IMR-90 (cell line): ENCODE data around the gene RARRES1. TPM values are rescaled to one million over a fixed set of nuclear protein-coding genes. Genes with fewer than 3 reads are reported as not detected.

Experiments
- ATAC-seq: fragments of 200-7000 bp; cut with Tn5 transposase; 2 replicates; pipeline ENCODE4 v1.9.1; 2020; ENCODE audit warnings: low read depth, mild to moderate bottlenecking, moderate library complexity
- BruUV-seq: library from RNA; stranded (reverse); fragments of 400-500 nt; replicated peaks from 2 replicates; lab custom pipeline; 2021; lab: Mats Ljungman, UMichigan
- CTCF ChIA-PET: fragments of 300-600 bp; formaldehyde crosslinking; extraction: SDS; loops from one replicate; lab custom pipeline; 2021; ENCODE audit warnings: antibody characterized with exemption; lab: Yijun Ruan, JAX
- POLR2A ChIA-PET: fragments of 300-600 bp; sonication (Branson Sonifier 250); formaldehyde crosslinking; loops from one replicate; lab custom pipeline; 2022; ENCODE audit warnings: antibody characterized with exemption; ENCODE audit not compliant: unreplicated experiment; lab: Charles Lee
- DNase-seq: peaks from one replicate; pipeline ENCODE4 v3.0.0; 2013
- H2AFZ ChIP-seq: replicated peaks from 2 replicates; pipeline ENCODE3; 2013; ENCODE audit warnings: low read length, mild to moderate bottlenecking; ENCODE audit not compliant: poor library complexity
- H2AK5ac ChIP-seq: 2 replicates; pipeline ENCODE4 v1.6.1; 2013; ENCODE audit warnings: low read depth, low read length, inconsistent platforms
- H2AK9ac ChIP-seq: replicated peaks from 2 replicates; pipeline ENCODE3; 2013; ENCODE audit warnings: mild to moderate bottlenecking, low read depth, low read length, moderate library complexity; ENCODE audit not compliant: poor library complexity
- H2BK120ac ChIP-seq: 2 replicates; pipeline ENCODE4 v1.6.1; 2013; ENCODE audit warnings: low read depth, low read length, inconsistent platforms
- H2BK15ac ChIP-seq: 3 replicates; pipeline ENCODE4 v1.6.1; 2013; ENCODE audit warnings: low read depth, low read length, inconsistent platforms
- H2BK20ac ChIP-seq: 2 replicates; pipeline ENCODE4 v1.6.1; 2013; ENCODE audit warnings: low read depth, mild to moderate bottlenecking, inconsistent platforms, low read length, moderate library complexity
- H2BK5ac ChIP-seq: 2 replicates; pipeline ENCODE4 v1.6.1; 2013; ENCODE audit warnings: mild to moderate bottlenecking, low read depth, low read length, inconsistent platforms; ENCODE audit not compliant: poor library complexity, severe bottlenecking
- H3K14ac ChIP-seq: replicated peaks from 2 replicates; pipeline ENCODE4 v1.6.1; 2013; ENCODE audit warnings: low read depth, low read length, inconsistent platforms
- H3K18ac ChIP-seq: 2 replicates; pipeline ENCODE4 v1.6.1; 2013; ENCODE audit warnings: low read depth, low read length, control low read depth
- H3K23ac ChIP-seq: 2 replicates; pipeline ENCODE4 v1.6.1; 2013; ENCODE audit warnings: low read depth, low read length, inconsistent platforms
- H3K27ac ChIP-seq: 2 replicates; pipeline ENCODE4 v1.5.1; 2013; ENCODE audit warnings: mild to moderate bottlenecking, control low read depth, low read length; ENCODE audit not compliant: insufficient read depth
- H3K27me3 ChIP-seq: 2 replicates; pipeline ENCODE4 v1.6.1; 2013; ENCODE audit warnings: low read length; ENCODE audit not compliant: control insufficient read depth, insufficient read depth
- H3K36me3 ChIP-seq: 2 replicates; pipeline ENCODE4 v1.6.1; 2013; ENCODE audit warnings: low read length, mixed read lengths; ENCODE audit not compliant: control insufficient read depth, insufficient read depth
- H3K4ac ChIP-seq: 2 replicates; pipeline ENCODE4 v1.6.1; 2013; ENCODE audit warnings: low read depth, low read length, inconsistent platforms
- H3K4me1 ChIP-seq: 2 replicates; pipeline ENCODE4 v1.6.1; 2013; ENCODE audit warnings: low read length, mixed read lengths; ENCODE audit not compliant: control insufficient read depth, insufficient read depth
- H3K4me2 ChIP-seq: 2 replicates; pipeline ENCODE4 v1.6.1; 2013; ENCODE audit warnings: low read depth, mild to moderate bottlenecking, control low read depth, low read length, moderate library complexity
- H3K4me3 ChIP-seq: 2 replicates; pipeline ENCODE4 v1.5.1; 2013; ENCODE audit warnings: low read depth, mild to moderate bottlenecking, control low read depth, low read length, moderate library complexity; ENCODE audit not compliant: insufficient read depth
- H3K56ac ChIP-seq: 2 replicates; pipeline ENCODE4 v1.6.1; 2013; ENCODE audit warnings: low read length, inconsistent platforms; ENCODE audit not compliant: insufficient read depth; ENCODE audit errors: extremely low read depth
- H3K79me1 ChIP-seq, 2 experiments: 2 replicates each; pipeline ENCODE4 v1.6.1; 2013; ENCODE audit warnings: low read length in 2 of 2, inconsistent platforms in 1 of 2, low read depth in 1 of 2
- H3K9ac ChIP-seq: 2 replicates; pipeline ENCODE4 v1.6.1; 2013; ENCODE audit warnings: low read depth, low read length, control low read depth
- H3K9me1 ChIP-seq: 2 replicates; pipeline ENCODE4 v1.6.1; 2013; ENCODE audit warnings: low read length, inconsistent platforms; ENCODE audit not compliant: insufficient read depth
- H3K9me3 ChIP-seq: 2 replicates; pipeline ENCODE4 v1.6.1; 2013; ENCODE audit warnings: low read length; ENCODE audit not compliant: control insufficient read depth, insufficient read depth
- H4K20me1 ChIP-seq: 2 replicates; pipeline ENCODE4 v1.6.1; 2013; ENCODE audit warnings: low read length, inconsistent platforms; ENCODE audit not compliant: insufficient read depth
- H4K5ac ChIP-seq: 2 replicates; pipeline ENCODE4 v1.6.1; 2013; ENCODE audit warnings: mild to moderate bottlenecking, low read depth, low read length, control low read depth
- H4K8ac ChIP-seq, 2 experiments: 2 replicates each; pipeline ENCODE4 v1.6.1; 2013; ENCODE audit warnings: low read depth in 2 of 2, low read length in 2 of 2, control low read depth in 1 of 2, inconsistent platforms in 1 of 2
- H4K91ac ChIP-seq: 2 replicates; pipeline ENCODE4 v1.6.1; 2013; ENCODE audit warnings: low read depth, low read length, inconsistent platforms; ENCODE audit not compliant: insufficient read depth
- BHLHE40 ChIP-seq: fragments of 150-350 bp; IDR thresholded peaks from 2 replicates; pipeline ENCODE4 v1.6.1; 2016; ENCODE audit warnings: mild to moderate bottlenecking, low read depth, low read length
- CEBPB ChIP-seq: IDR thresholded peaks from 2 replicates; pipeline ENCODE4 v1.6.1; 2012; ENCODE audit warnings: low read depth, low read length, improper control_type of control experiment
- CHD1 ChIP-seq: IDR thresholded peaks from 2 replicates; pipeline ENCODE4 v1.6.1; 2012; ENCODE audit warnings: low read depth, low read length, improper control_type of control experiment
- CTCF ChIP-seq: conservative IDR thresholded peaks from 2 replicates; pipeline ENCODE4 v1.5.1; 2012; ENCODE audit warnings: mild to moderate bottlenecking, low read depth, low read length, improper control_type of control experiment
- ELK1 ChIP-seq: fragments of 150-350 bp; IDR thresholded peaks from 2 replicates; pipeline ENCODE4 v1.6.1; 2016; ENCODE audit warnings: low read depth, mild to moderate bottlenecking, low read length, moderate library complexity, borderline replicate concordance
- FOS ChIP-seq: fragments of 150-350 bp; IDR thresholded peaks from 2 replicates; pipeline ENCODE4 v1.6.1; 2016; ENCODE audit warnings: low read depth, low read length
- MAFK ChIP-seq: IDR thresholded peaks from 2 replicates; pipeline ENCODE4 v1.6.1; 2012; ENCODE audit warnings: low read depth, low read length, improper control_type of control experiment
- MAZ ChIP-seq: IDR thresholded peaks from 2 replicates; pipeline ENCODE4 v1.6.1; 2012; ENCODE audit warnings: low read depth, mild to moderate bottlenecking, low read length, improper control_type of control experiment, moderate library complexity, borderline replicate concordance
- MXI1 ChIP-seq: IDR thresholded peaks from 2 replicates; pipeline ENCODE4 v1.6.1; 2012; ENCODE audit warnings: low read depth, mild to moderate bottlenecking, low read length, moderate library complexity, borderline replicate concordance
- NFE2L2 ChIP-seq: fragments of 150-350 bp; IDR thresholded peaks from 2 replicates; pipeline ENCODE4 v1.6.1; 2016; ENCODE audit warnings: low read depth, mild to moderate bottlenecking, low read length
- POLR2A ChIP-seq: IDR thresholded peaks from 2 replicates; pipeline ENCODE4 v1.6.1; 2012; ENCODE audit warnings: mild to moderate bottlenecking, low read depth, low read length
- RAD21 ChIP-seq: IDR thresholded peaks from 2 replicates; pipeline ENCODE4 v1.6.1; 2012; ENCODE audit warnings: low read length, improper control_type of control experiment
- RCOR1 ChIP-seq: IDR thresholded peaks from 2 replicates; pipeline ENCODE4 v1.6.1; 2012; ENCODE audit warnings: mild to moderate bottlenecking, low read length, improper control_type of control experiment; ENCODE audit not compliant: insufficient replicate concordance
- RFX5 ChIP-seq: IDR thresholded peaks from 2 replicates; pipeline ENCODE4 v1.8.0; 2012; ENCODE audit warnings: low read depth, mild to moderate bottlenecking, low read length, moderate library complexity
- SMC3 ChIP-seq: fragments of 150-350 bp; IDR thresholded peaks from 2 replicates; pipeline ENCODE4 v1.6.1; 2016; ENCODE audit warnings: low read depth, mild to moderate bottlenecking, antibody characterized with exemption, low read length, moderate library complexity
- USF2 ChIP-seq: fragments of 150-350 bp; IDR thresholded peaks from 2 replicates; pipeline ENCODE4 v1.6.1; 2017; ENCODE audit warnings: mild to moderate bottlenecking, antibody characterized with exemption, low read length, low read depth
- WGBS, 2 experiments: methylation state at CpG; one replicate each; pipeline versions ENCODE4 v1.1.5 to v1.1.7; 2013; ENCODE audit warnings: missing lambda C conversion rate in 2 of 2; ENCODE audit not compliant: insufficient read length in 1 of 2; ENCODE audit errors: extremely low coverage in 2 of 2; 5-methylcytosine and 5-hydroxymethylcytosine counted together
- dilution Hi-C: fragments of 300-500 bp; cut with HindIII; formaldehyde crosslinking; loops from one replicate; pipeline ENCODE4 v1.14.3; 2018; ENCODE audit warnings: low sequenced_read_pairs; ENCODE audit not compliant: unreplicated experiment
- in situ Hi-C: fragments of 300-500 bp; cut with MboI; formaldehyde crosslinking; loops from 3 replicates; pipeline ENCODE4 v1.14.3; 2019; ENCODE audit warnings: low sequenced_read_pairs, inconsistent platforms, mixed read lengths
- intact Hi-C: fragments of 100-400 bp; cut with micrococcal nuclease; formaldehyde crosslinking; loops from 2 replicates; pipeline ENCODE4 v1.10.0; 2022
- polyA plus RNA-seq, 3 experiments: library from polyadenylated mRNA; depleted of rRNA; stranded (reverse); fragments of >200 nt; gene quantifications; 2 replicates each; pipeline ENCODE4 v1.2.3, GENCODE V29; 2012; ENCODE audit warnings: low replicate concordance in 1 of 3
- total RNA-seq: library from RNA; depleted of rRNA; stranded (reverse); fragments of >200 nt; gene quantifications from 2 replicates; pipeline ENCODE4 v1.2.3, GENCODE V29; 2012

Gene RARRES1
- total and polyA plus RNA-seq, 2 of the 4 experiments (the other 2 are of a cell fraction), result 0.90 to 3.0 TPM

- Histone ChIP-seq H3K18ac (peak overlapping the region; percentile 84), H4K5ac (peak overlapping the region; percentile 89), H2BK15ac (no peak overlapping the region), H3K9ac (no peak overlapping the region), H3K23ac (no peak overlapping the region), H3K4ac (no peak overlapping the region), H4K20me1 (no peaks in the 10 kb centered on the region), H2BK120ac (no peak overlapping the region), H3K56ac (no peak overlapping the region), H3K79me1 (no peaks in the 10 kb centered on the region), H4K8ac (no peak overlapping the region; a peak in 1 of 4 replicates), H3K4me3 (no peak overlapping the region), H3K4me1 (peaks cover 23% of the 10 kb centered on the region), H3K36me3 (no peaks in the 10 kb centered on the region), H2BK20ac (no peak overlapping the region), H3K4me2 (no peak overlapping the region), H2AK9ac (no peak overlapping the region), H3K27me3 (no peaks in the 10 kb centered on the region), H4K91ac (no peak overlapping the region), H2AFZ (no peak overlapping the region), H3K27ac (no peak overlapping the region), H2BK5ac (no peak overlapping the region), H3K14ac (no peak overlapping the region), H3K9me1 (peaks cover 6% of the 10 kb centered on the region; the same call in 1 of the 2 replicates), H2AK5ac (no peak overlapping the region), H3K9me3 (no peaks in the 10 kb centered on the region)
- TF ChIP-seq FOS (no peak), NFE2L2 (no peak), USF2 (no peak), ELK1 (no peak), RFX5 (no peak), POLR2A (no peak), CHD1 (no peak), MXI1 (no peak), BHLHE40 (no peak), MAZ (no peak), CTCF (no peak), RAD21 (no peak), MAFK (no peak), SMC3 (no peak), RCOR1 (no peak), CEBPB (no peak)
- POLR2A ChIA-PET, result no interaction called here
- BruUV-seq, result no TSS peak
- dilution Hi-C loops, result no loop called here
- CTCF ChIA-PET, result no interaction called here
- no peak for DNase-seq
- no CpG with 5 or more reads among the region's 2 CpGs for WGBS, 2 experiments
- intact Hi-C loops, result no loop called here
- in situ Hi-C loops, result loop anchor here (25.0 kb wide), 1 partner anchor 663 kb away; the partner anchor contains the start of genes RSRC1 and SHOX2
- ATAC-seq, result no peak
Observed at GRCh38 chr3:158774965-158775364, 42.7 kb upstream of the RARRES1 start.
